Brain pericyte (primary cell): ENCODE data around the gene DOLPP1.
"Not testable (repeated sequence)": the region's sequence is repeated elsewhere in the genome, so short reads cannot be mapped to it uniquely, and the experiment has no call there.

ENCODE experiments used
- DNase-seq: peaks from one replicate; pipeline ENCODE4 v3.0.0-alpha.2; 2012; ENCODE audit warnings: low read depth, low spot score

DOLPP1 gene

DNA sequence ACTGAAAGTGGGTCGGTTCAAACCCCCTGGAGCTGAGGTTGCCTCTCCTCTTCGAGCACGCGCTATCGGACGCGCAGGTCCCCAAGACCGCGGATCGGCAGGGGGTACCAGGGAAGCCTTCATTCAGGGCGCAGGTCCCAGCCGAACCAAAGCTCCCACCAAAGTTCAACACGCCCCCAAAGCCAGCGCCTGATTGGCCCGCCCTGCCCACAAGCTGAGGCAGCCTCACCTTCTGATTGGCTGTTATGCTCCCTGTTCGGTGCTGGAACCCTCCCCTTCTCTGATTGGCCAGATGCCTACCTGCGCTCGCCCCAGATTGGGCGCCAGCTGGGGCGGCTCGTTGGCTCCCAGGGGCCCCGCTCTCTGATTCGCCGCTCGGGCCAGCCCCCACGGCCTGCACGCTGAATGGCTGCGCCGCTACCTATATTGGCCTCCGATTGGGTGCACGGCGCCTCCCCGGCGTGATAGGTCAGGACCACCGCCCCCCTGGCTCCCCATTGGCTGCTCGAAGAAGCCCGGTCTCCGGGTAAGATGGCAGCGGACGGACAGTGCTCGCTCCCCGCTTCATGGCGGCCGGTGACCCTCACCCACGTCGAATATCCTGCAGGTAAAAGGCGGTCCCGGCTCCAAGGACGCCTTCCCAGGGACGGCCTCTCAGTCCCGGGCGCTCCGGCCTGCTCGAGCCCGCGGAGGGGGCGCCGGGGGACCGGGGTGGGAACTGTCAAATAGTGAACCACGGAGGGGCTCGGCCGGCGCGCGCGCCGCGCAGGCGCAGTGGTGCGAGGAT, at the start of gene DOLPP1:
TSS of gene DOLPP1 (plus strand) at position 511 of the 787 bp plus-strand sequence. CDS start at position 532, 21 bp downstream.
- DNase-seq, result peak; percentile 99

DNA sequence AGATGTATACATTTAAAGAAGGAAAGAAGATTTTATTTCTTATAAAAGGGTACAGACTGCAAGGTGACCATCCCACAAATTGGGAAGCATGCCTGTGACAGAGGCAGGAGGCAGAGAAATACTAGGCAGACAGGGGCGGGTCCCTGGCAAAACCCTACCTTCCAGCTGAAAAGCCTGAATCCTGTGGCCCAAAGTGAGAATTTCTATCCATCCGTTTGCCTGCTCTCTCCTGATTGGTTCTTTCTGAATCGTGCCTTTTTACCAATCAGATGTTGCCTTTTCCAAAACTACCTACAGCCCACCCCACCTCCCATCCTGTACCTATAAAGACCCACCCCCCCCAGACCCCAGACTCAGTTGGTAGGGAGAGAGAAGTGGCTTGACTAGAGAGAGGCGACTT, 49.4 kb upstream of the DOLPP1 start:
- no peak for DNase-seq

DNA sequence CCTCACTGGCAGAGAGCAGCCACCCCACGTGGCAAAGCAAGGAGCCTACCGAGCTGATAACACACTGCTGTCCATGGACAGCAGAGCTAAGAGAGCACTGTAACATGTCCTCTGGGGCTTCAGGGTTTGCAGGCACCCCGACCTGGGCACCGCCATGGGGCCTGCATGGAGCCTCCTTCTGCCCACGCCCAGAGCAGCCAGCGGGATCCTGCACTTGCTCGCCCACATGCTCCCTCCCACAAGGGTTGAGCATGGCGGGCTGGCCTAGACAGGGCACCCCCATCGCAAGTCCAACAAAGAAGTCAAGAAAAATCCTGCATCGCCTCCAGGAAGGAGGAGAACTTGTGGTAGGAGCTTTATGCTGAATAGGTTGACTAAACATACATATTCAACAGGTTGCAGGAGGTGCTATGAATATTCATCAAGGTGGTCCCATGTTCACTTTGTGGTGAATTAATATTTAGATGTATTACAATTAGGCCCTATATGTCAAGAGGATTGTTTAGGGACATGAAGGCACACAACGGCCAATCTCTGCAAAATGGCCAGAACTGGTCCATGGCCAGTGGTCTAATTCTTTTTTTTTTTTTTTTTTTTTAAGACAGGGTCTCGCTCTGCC, 48.3 kb upstream of the DOLPP1 start:
- DNase-seq, result no peak

GRCh38 chr9:129033216-129033615, 47.7 kb upstream of the DOLPP1 start:
- no peak for DNase-seq

DNA sequence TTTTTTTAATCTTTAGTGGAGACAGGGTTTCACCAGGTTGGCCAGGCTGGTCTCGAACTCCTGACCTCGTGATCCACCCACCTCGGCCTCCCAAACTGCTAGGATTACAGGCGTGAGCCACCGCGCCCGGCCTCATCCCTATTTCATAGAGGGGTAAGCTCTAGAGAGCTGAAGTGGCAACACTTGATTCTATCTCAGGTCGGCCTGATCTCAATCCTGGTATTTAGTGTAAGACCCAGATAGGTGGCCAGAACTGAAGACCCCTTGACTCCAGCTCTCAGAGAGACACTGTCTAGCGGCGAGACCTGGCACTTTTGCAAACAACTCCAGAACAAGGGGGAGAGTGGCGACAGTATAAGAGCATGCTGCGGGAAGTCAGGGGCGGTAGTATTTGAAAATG, 45.1 kb upstream of the DOLPP1 start:
- not testable (repeated sequence) for DNase-seq

DNA sequence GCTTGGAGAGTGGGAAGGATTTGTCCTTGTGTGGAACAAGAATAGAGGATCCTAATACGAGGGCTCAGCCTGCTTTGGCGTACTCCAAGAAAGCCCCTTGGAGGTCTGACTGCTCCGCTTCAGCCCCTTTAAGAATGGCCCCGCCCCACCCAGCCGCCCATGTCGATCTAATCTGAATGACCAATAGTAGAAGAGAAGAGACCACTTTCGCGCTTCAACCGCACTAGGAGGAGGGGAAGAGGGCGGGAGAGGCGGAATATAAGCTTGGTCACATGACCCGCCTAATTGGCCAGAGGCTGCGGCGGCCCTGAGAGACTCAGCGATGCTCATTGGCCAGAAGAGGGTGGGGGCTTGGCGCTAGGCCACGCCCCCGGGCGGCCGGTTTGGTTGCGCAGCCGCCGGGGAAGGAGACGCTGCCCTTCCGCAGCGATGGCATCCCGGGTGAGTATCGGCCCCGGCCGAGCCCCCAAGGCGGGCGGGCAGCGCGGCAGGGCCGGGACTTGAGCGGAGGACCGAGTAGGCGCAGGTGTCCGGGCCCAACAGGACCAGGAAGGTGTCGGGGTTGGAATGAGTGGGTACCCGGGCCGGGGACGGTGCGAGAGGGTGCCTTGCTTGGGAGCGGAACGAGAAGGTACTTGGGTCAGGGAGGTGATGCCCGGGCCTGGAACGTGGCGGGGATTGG, 44.5 kb upstream of the DOLPP1 start, which contains the start of gene MIGA2:
TSS of gene MIGA2 (plus strand) at position 386 of the 682 bp plus-strand sequence. CDS start 3,969 bp downstream, outside the sequence.
- peak; percentile 98 for DNase-seq

GRCh38 chr9:129036923-129037766, 43.8 kb upstream of the DOLPP1 start:
- no peak for DNase-seq

- DNase-seq, result no peak
Observed at GRCh38 chr9:129037767-129038098, 43.2 kb upstream of the DOLPP1 start.

DNA sequence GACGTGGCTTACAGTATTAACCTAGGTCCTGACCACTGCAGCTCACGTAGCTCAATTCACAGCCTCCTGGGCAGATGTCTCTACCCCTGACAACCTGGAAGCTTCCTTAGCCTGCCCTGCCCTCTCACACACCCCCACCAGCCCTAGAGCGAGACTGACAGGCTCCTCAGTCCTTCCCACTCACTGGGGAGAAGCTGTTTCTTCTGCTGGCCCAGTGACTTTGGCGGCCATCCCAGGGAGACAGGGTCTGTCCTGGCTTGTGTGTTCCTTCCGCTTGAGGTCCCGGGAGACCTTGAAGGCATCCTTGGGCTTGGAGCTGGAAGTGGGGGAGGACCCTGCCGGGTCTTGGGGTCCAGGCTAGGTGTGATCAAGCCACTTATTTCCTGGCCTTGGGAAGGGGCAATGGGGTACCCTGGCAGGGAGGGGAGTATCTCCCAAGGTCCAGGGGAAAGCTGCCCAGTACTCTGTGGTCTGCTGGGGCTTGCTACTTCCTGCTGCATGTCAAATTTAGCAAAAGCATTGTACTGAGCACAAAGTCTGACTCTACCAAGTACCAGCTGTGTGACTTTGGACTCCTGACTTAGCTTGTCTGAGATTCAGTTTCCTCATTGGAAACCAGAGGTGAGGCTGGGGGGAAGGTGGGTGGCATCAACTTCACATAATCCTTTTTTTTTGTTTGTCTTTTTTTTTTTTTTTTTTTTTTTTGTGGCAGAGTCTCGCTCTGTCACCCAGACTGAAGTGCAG, 42.6 kb upstream of the DOLPP1 start:
- DNase-seq, result no peak

- DNase-seq, result no peak
Observed at GRCh38 chr9:129040113-129040643, 40.7 kb upstream of the DOLPP1 start.

DNA sequence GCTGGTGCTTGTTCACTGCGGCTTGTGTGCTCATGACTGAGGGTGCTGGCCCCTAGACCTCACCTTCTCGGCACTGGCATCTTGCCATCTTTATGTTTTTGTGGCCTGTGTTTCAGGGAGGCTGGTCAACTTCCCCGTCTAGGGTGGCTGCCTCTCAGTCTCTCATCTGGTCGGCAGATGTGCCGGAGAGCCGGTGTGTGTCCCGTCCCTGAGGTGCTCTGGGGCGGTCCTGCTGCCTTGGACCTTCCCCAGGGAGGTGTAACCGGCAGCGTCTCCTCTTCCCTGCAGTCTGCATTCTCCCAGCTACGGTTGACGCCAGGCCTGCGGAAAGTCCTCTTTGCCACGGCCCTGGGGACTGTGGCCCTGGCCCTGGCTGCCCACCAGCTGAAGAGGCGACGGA, 38.9 kb upstream of the DOLPP1 start:
- no peak for DNase-seq

DNA sequence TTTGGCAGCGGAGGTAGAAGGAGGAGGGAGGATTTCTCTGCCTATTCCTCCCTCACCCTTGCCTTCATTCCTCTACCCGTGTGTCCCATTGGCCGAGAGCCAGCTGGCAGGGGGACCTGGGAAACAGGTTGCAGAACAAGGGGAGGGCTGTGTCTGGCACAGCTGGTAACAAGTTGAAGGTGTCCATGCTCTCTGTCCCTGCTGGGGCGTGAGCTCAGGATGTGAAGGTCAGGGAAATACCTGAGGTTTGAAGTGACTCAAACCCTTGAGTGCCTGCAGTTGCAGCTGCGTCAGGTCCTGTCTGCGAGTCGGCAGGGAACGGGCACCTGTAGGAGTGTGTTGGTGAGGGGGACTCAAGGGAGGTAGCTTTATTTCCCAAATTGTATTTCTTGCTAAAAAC, 28.3 kb upstream of the DOLPP1 start:
- DNase-seq, result no peak

GRCh38 chr9:129053020-129053419, 27.9 kb upstream of the DOLPP1 start:
- no peak for DNase-seq

- DNase-seq, result no peak
Observed at GRCh38 chr9:129054163-129054851, 26.6 kb upstream of the DOLPP1 start.

GRCh38 chr9:129058965-129059795, 21.7 kb upstream of the DOLPP1 start:
- no peak for DNase-seq

- no peak for DNase-seq
Observed at GRCh38 chr9:129059796-129060785, 20.8 kb upstream of the DOLPP1 start.

DNA sequence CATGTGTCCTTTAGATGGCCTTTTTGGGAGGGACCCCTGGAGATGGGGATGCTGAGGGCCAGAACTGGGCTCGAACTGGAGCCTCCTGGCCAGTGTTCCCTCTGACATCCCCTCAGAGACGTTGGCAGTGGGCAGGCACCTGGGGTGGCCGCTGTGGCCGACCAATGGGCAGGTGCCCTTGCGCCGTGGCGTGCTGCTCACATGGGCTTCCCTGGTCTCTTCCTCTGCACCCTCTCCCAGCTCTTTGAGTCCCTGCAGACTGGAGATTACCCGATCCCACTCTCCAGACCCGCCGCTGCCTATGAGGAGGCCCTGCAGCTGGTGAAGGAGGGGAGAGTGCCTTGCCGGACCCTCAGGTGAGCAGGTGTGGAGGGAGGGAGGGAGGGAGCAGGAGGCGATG, 19.9 kb upstream of the DOLPP1 start:
- no peak for DNase-seq

- DNase-seq, result no peak
Observed at GRCh38 chr9:129063061-129063460, 17.9 kb upstream of the DOLPP1 start.
